Stimulated activated CD8-positive, alpha-beta memory T cell treated with anti-CD3 and anti-CD28 coated beads, Interleukin-15, amount 100 ng/mL, for 48 hours (primary cell): ENCODE data around the gene CAB39L.
"Not testable (repeated sequence)": the region's sequence is repeated elsewhere in the genome, so short reads cannot be mapped to it uniquely, and the experiment has no call there.

Source experiments
- DNase-seq, 2 donors: peaks; one replicate each; pipeline ENCODE4 v3.0.0-alpha.2; 2020; ENCODE audit warnings: low read depth in 2 of 2

CAB39L gene

GRCh38 chr13:49310251-49310650, 133.6 kb downstream of the CAB39L start:
- DNase-seq: no peak

GRCh38 chr13:49308921-49309408, 134.9 kb downstream of the CAB39L start:
- no peak for DNase-seq

GRCh38 chr13:49308097-49308875, 135.6 kb downstream of the CAB39L start:
- DNase-seq: no peak

- DNase-seq: no peak
Observed at GRCh38 chr13:49307365-49307764, 136.5 kb downstream of the CAB39L start.

GRCh38 chr13:49305792-49306425, 138.0 kb downstream of the CAB39L start:
- no peak for DNase-seq

GRCh38 chr13:49304763-49305700, 138.8 kb downstream of the CAB39L start:
- DNase-seq: no peak

GRCh38 chr13:49304356-49304755, 139.5 kb downstream of the CAB39L start:
- DNase-seq: no peak

- DNase-seq: no peak
Observed at GRCh38 chr13:49303533-49304252, 140.2 kb downstream of the CAB39L start.

GRCh38 chr13:49302817-49303216, 141.0 kb downstream of the CAB39L start:
- DNase-seq: no peak

GRCh38 chr13:49302222-49302621, 141.6 kb downstream of the CAB39L start:
- DNase-seq: no peak

- DNase-seq: peak; percentile 39 to 41
Observed at GRCh38 chr13:49300739-49301589, 142.9 kb downstream of the CAB39L start.

GRCh38 chr13:49300276-49300675, 143.6 kb downstream of the CAB39L start:
- no peak for DNase-seq

- DNase-seq: no peak
Observed at GRCh38 chr13:49298903-49299605, 144.8 kb downstream of the CAB39L start.

- DNase-seq: no peak
Observed at GRCh38 chr13:49298416-49298815, 145.4 kb downstream of the CAB39L start.

GRCh38 chr13:49297338-49297737, 146.5 kb downstream of the CAB39L start:
- DNase-seq: no peak

- no peak for DNase-seq
Observed at GRCh38 chr13:49296659-49297058, 147.2 kb downstream of the CAB39L start.

GRCh38 chr13:49295244-49295643, 148.6 kb downstream of the CAB39L start:
- no peak for DNase-seq

GRCh38 chr13:49294723-49295122, 149.1 kb downstream of the CAB39L start:
- not testable (repeated sequence) for DNase-seq

- DNase-seq: peak in 1 of 2 donors; percentile 11
Observed at GRCh38 chr13:49292742-49293486, 150.9 kb downstream of the CAB39L start.
